GM20000 (cell line): ENCODE measurements around the gene LUC7L.
"Not testable (repeated sequence)": the region's sequence is repeated elsewhere in the genome, so short reads cannot be mapped to it uniquely, and the experiment has no call there.

Source experiments
- DNase-seq: peaks from one replicate; pipeline ENCODE4 v3.0.0; 2012; ENCODE audit warnings: low spot score
- TF ChIP-seq, protein P1 (sequence below): IDR thresholded peaks from 2 replicates; pipeline ENCODE4 v1.5.1; 2012; ENCODE audit warnings: mild to moderate bottlenecking, control low read depth; ENCODE audit errors: extremely low read depth, missing control alignments

The LUC7L gene

DNA sequence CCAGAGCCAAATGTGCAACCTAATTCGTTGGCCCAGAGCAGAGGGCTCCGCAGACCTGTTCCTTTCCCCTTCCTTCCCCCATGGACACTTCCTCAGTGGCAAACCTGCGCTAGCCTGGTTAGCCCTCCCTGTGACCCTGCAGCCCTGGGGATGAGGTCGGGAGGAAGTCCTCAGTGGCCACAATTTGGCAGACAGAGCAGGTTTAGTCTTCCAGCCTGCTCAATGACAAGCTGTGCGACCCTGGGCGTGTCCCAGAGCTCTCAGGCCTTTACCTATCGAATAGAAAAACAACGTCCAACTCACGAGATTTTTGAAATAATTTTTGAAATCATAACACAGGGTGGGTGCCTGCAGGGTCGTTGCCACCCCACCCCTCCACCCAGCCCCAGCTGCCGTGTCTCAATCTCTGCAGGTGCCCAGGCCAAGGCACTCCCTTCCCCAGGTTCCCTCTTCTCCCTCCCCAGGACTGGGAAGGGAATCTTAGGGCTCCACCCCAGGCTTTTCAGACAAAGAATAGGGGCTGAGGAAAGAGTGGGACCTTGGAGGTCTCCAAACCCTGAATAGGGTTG lies 62.0 kb downstream of the LUC7L start:
- no peak for DNase-seq
- TF ChIP-seq, protein P1, sequence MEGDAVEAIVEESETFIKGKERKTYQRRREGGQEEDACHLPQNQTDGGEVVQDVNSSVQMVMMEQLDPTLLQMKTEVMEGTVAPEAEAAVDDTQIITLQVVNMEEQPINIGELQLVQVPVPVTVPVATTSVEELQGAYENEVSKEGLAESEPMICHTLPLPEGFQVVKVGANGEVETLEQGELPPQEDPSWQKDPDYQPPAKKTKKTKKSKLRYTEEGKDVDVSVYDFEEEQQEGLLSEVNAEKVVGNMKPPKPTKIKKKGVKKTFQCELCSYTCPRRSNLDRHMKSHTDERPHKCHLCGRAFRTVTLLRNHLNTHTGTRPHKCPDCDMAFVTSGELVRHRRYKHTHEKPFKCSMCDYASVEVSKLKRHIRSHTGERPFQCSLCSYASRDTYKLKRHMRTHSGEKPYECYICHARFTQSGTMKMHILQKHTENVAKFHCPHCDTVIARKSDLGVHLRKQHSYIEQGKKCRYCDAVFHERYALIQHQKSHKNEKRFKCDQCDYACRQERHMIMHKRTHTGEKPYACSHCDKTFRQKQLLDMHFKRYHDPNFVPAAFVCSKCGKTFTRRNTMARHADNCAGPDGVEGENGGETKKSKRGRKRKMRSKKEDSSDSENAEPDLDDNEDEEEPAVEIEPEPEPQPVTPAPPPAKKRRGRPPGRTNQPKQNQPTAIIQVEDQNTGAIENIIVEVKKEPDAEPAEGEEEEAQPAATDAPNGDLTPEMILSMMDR = no peak

DNA sequence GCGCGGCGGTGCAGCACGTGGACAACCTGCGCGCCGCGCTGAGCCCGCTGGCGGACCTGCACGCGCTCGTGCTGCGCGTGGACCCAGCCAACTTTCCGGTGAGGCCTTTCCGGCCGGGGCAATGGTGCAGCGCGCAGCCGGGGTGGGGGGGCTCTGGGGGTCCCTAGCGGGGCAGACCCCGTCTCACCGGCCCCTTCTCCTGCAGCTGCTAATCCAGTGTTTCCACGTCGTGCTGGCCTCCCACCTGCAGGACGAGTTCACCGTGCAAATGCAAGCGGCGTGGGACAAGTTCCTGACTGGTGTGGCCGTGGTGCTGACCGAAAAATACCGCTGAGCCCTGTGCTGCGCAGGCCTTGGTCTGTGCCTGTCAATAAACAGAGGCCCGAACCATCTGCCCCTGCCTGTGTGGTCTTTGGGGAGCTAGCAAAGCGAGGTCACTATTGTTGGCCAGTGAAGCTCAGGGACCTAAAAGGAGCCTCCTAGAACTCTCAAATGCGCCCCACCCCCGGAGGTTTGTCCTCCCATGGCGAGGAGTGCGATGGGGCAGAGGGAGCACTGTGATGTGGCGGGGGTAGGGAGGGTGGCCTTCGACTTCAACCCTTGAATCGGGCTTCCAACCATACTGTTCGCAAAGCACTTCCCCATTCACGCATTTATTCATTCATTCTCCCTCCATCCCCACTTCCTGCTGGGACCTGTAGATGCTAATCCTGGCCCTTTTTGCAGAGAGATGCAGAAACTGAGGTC lies 62.7 kb downstream of the LUC7L start:
- TF ChIP-seq, protein P1 = no peak
- peak; percentile 35 for DNase-seq

DNA sequence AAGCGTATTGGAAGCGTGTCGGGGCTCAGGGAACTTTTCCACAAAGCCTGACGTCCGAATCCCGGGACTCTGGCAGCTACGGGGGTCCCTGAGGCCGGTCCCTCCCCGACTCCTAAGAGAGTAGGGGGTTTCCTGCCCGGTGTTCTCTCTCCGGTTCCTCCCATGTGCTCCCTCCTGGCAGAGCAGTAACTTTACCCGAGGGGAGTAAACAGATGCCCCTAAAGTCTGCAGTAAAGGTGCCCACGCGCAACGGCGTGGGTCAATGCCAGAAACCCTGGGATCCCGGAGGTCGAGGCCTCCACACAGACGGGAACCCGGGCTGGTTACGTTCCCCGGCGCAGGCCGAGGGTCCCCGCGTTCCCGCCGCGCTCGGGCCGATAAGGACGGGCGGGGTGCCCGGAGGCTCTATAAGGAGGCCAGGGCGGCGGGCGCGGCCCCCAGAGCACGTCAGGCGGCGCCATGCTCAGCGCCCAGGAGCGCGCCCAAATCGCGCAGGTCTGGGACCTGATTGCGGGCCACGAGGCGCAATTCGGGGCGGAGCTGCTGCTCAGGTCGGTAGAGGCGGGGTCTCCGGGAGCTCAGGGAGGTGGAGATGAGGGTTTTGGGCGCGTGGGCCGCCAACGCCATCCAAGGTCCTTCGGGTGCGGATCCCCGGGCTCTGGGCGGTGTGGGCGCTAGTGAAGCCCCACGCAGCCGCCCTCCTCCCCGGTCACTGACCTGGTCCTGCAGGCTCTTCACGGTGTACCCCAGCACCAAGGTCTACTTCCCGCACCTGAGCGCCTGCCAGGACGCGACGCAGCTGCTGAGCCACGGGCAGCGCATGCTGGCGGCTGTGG lies 63.5 kb downstream of the LUC7L start, which contains the start of gene HBM:
Gene HBM, plus strand, starts transcription at position 440 of the 836 bp plus-strand sequence. Its CDS starts 20 bp downstream, at position 460.
- TF ChIP-seq, protein P1 = no peak
- peak; percentile 62 for DNase-seq

DNA sequence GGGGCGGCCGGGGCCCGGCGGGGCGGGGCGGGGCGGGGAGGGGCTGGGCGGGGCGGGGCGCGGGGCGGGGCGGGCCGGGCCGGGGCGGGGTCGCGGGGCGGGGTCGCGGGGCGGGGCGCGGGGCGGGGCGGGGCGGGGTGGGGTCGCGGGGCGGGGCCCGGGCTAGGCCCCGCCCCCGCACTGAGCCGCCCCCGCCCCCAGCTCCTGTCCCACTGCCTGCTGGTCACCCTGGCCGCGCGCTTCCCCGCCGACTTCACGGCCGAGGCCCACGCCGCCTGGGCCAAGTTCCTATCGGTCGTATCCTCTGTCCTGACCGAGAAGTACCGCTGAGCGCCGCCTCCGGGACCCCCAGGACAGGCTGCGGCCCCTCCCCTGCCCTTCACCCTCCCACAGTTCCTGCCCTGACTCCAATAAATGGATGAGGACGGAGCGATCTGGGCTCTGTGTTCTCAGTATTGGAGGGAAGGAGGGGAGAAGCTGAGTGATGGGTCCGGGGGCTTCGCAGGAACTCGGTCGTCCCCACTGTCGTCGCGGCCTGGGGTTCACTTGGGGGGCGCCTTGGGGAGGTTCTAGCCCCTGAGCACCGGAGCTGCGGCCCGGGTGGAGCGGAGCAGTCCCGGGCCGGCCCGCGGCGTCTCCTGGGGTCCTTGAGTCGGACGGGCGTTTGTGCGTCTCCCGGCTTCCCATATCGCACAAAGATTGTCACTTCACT lies 64.3 kb downstream of the LUC7L start:
- DNase-seq = peak; percentile 81
- TF ChIP-seq, protein P1 = no peak

DNA sequence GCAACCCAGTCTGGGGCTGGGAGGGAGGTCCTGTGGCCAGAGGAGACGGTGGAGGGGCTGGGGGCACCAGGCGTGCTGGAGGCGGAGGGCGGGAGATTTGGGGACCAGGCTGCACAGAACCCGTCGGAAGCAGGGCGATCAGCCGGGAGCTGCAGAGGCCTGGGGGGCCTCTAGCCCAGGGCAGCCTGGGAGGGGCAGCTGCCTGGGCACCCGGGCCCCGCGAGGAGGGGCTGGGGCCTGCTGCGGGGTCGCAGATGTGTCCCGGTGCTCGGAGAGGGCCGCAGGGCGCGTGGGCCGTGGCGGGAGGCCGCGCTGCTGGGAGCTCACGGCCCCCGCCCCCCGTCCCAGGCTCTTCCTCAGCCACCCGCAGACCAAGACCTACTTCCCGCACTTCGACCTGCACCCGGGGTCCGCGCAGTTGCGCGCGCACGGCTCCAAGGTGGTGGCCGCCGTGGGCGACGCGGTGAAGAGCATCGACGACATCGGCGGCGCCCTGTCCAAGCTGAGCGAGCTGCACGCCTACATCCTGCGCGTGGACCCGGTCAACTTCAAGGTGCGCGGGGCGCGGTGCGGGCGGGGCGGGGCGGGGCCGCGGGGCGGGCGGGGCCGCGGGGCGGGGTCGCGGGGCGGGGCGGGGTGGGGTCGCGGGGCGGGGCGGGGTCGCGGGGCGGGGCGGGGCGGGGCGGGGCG lies 65.0 kb downstream of the LUC7L start:
- not testable (repeated sequence) for DNase-seq

DNA sequence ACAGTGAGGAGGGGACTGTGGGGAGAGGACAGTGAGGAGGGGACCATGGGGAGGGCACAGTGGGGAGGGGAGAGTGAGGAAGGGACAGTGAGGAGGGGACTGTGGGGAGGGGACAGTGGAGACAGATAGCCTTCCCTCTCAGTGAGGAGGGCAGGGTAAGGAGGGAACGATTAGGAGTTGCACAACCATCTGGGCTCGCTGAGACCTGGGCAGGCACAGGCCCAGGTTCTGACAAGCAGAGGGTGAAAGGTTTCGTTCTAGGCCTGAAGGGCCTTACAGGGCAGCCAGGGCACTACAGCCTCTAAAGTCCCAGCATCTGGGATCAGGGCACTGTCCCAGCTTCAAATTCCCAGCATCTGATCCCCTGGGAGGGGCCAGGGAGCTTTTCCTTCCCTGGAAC lies 65.6 kb downstream of the LUC7L start:
- DNase-seq = peak; percentile 15

DNA sequence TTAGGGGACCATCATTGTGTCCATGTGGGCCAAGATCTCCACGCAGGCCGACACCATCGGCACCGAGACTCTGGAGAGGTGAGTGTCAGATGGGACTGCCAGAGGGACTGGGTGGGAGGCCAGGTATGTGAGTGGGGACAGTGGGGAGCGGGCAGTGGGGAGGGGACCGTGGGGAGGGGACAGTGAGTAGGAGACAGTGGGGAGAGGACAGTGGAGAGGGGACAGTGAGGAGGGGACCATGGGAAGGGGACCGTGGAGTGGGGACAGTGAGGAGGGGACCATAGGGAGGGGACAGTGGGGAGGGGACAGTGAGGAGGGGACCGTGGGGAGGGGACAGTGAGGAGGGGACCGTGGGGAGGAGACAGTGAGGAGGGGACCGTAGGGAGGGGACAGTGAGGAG lies 66.1 kb downstream of the LUC7L start:
- DNase-seq = not testable (repeated sequence)

DNA sequence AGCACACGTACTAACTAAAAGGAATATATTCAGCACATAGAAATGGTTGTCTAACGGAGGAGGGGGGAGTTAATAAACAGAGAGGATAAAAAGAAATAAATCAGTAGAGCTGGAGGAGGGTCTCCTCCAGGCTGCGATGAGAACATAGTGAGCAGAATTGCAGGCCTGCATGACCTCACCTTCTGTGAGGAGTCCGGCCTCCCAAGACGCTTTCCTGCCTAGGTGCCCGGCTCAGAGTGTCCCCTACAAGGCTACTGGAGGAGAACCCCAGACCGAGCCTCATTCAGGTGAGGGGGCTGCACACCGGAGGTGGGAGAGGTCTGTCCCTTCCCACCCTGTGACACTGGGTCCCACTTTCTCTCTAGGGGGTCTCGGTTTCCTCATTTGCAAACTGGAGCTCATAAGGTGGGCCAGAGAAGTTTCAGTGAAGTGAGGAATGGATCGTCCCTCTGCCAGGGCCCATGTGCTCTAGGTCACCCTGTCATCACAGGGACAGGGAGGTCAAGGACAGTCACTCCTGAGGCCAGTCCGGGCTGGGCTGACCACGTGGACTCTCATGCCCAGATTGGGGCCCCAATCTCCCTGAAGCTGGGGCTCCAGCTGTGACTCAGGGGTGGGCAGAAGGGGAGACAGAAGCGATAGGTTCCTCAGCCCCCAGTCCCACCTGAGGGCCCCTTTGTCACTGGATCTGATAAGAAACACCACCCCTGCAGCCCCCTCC lies 66.8 kb downstream of the LUC7L start:
- TF ChIP-seq, protein P1 = no peak
- DNase-seq = peak; percentile 20
